Thyroid gland (tissue), 4 donors: ENCODE measurements around the gene TSPAN16.

Experiments
- POLR2A ChIP-seq, 2 donors: fragments of 450-650 bp; IDR thresholded peaks; one replicate each; pipeline ENCODE4 v1.6.1; 2017; ENCODE audit warnings: antibody characterized with exemption in 2 of 2, mild to moderate bottlenecking in 2 of 2, moderate library complexity in 1 of 2
- TF ChIP-seq, protein P1 (sequence below), 6 experiments: fragments of 200-600 bp in 3 of 6; fragments of 450-650 bp in 3 of 6; sonication (generic) in 3 of 6; IDR thresholded peaks; one replicate each; pipeline ENCODE4 v1.5.1; 2016 to 2019; ENCODE audit warnings: antibody characterized with exemption in 6 of 6, mild to moderate bottlenecking in 2 of 6, inconsistent platforms in 1 of 6, moderate library complexity in 1 of 6

DNA sequence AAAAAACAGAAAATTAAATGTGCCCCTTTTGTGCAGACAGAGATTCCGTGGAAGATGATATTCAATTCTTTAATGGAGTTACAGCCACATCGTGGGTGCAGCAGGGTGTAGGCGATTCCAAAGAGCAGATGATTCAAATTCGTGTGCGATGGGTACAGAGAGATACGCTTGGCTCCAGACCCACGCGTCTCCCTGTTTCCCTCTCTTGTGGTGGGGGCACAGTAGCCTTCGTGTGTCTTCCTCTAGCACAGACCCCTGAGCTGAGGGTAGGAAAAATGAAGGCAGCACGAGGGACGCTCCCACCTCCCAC is 4.8 kb downstream of the TSPAN16 start:
- TF ChIP-seq, protein P1, sequence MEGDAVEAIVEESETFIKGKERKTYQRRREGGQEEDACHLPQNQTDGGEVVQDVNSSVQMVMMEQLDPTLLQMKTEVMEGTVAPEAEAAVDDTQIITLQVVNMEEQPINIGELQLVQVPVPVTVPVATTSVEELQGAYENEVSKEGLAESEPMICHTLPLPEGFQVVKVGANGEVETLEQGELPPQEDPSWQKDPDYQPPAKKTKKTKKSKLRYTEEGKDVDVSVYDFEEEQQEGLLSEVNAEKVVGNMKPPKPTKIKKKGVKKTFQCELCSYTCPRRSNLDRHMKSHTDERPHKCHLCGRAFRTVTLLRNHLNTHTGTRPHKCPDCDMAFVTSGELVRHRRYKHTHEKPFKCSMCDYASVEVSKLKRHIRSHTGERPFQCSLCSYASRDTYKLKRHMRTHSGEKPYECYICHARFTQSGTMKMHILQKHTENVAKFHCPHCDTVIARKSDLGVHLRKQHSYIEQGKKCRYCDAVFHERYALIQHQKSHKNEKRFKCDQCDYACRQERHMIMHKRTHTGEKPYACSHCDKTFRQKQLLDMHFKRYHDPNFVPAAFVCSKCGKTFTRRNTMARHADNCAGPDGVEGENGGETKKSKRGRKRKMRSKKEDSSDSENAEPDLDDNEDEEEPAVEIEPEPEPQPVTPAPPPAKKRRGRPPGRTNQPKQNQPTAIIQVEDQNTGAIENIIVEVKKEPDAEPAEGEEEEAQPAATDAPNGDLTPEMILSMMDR (IDR thresholded peaks at IDR 0.05): no peak
- no peak for TF ChIP-seq POLR2A (IDR thresholded peaks at IDR 0.05)
